Liver (tissue), 9 donors: ENCODE results near the gene CA10. TPM values are rescaled to one million over a fixed set of nuclear protein-coding genes. Genes with fewer than 3 reads are reported as not detected.

Experiments
- DNase-seq: peaks from one replicate; pipeline ENCODE4 v3.0.0-alpha.2; 2017; ENCODE audit warnings: low spot score
- H3K27ac ChIP-seq, 2 donors: one replicate each; pipeline ENCODE4 v1.7.0; 2013; ENCODE audit warnings: inconsistent platforms in 2 of 2, low read length in 2 of 2, control low read depth in 1 of 2, low read depth in 1 of 2, mild to moderate bottlenecking in 1 of 2
- H3K27me3 ChIP-seq, 4 donors: one replicate each; pipeline versions ENCODE4 v1.6.1 to v1.7.0; 2013; ENCODE audit warnings: low read length in 3 of 4, inconsistent platforms in 1 of 4, mild to moderate bottlenecking in 1 of 4, moderate library complexity in 1 of 4; ENCODE audit not compliant: control insufficient read depth in 4 of 4, insufficient read depth in 4 of 4
- H3K36me3 ChIP-seq, 4 donors: one replicate each; pipeline versions ENCODE4 v1.6.1 to v1.7.0; 2013; ENCODE audit warnings: low read length in 3 of 4, mild to moderate bottlenecking in 3 of 4, low read depth in 1 of 4, moderate library complexity in 1 of 4; ENCODE audit not compliant: control insufficient read depth in 4 of 4, insufficient read depth in 3 of 4
- H3K4me1 ChIP-seq, 4 donors: one replicate each; pipeline versions ENCODE4 v1.6.1 to v1.7.0; 2013; ENCODE audit warnings: low read length in 3 of 4, mild to moderate bottlenecking in 3 of 4, moderate library complexity in 1 of 4; ENCODE audit not compliant: control insufficient read depth in 4 of 4, insufficient read depth in 4 of 4
- H3K4me3 ChIP-seq, 3 donors: one replicate each; pipeline versions ENCODE4 v1.6.1 to v1.7.0; 2013; ENCODE audit warnings: low read length in 3 of 3, control low read depth in 1 of 3, low read depth in 1 of 3, mild to moderate bottlenecking in 1 of 3
- H3K9ac ChIP-seq, 2 donors: one replicate each; pipeline ENCODE4 v1.7.0; 2013; ENCODE audit warnings: low read length in 2 of 2, mild to moderate bottlenecking in 2 of 2, moderate library complexity in 2 of 2, control low read depth in 1 of 2, low read depth in 1 of 2
- H3K9me3 ChIP-seq, 4 donors: one replicate each; pipeline versions ENCODE4 v1.6.1 to v1.7.0; 2013; ENCODE audit warnings: low read length in 3 of 4; ENCODE audit not compliant: control insufficient read depth in 4 of 4
- ATF3 ChIP-seq: IDR thresholded peaks from 2 replicates; pipeline ENCODE4 v1.6.1; 2016; ENCODE audit warnings: antibody characterized with exemption
- CTCF ChIP-seq: fragments of 150-350 bp; IDR thresholded peaks from 2 replicates; pipeline ENCODE4 v1.5.1; 2017; ENCODE audit warnings: improper control_type of control experiment, low read depth, low read length; ENCODE audit not compliant: missing input control
- EGR1 ChIP-seq, 2 donors: IDR thresholded peaks; 2 replicates each; pipeline ENCODE4 v1.6.1; 2016 to 2018; ENCODE audit warnings: antibody characterized with exemption in 2 of 2, low read depth in 2 of 2
- FOXA1 ChIP-seq: IDR thresholded peaks from 2 replicates; pipeline ENCODE4 v1.6.1; 2016; ENCODE audit warnings: antibody characterized with exemption
- FOXA2 ChIP-seq: IDR thresholded peaks from 2 replicates; pipeline ENCODE4 v1.6.1; 2016; ENCODE audit warnings: antibody characterized with exemption
- GABPA ChIP-seq, 2 donors: IDR thresholded peaks in 1 of 2; conservative IDR thresholded peaks in 1 of 2; 2 replicates each; pipeline ENCODE4 v1.6.1; 2016; ENCODE audit warnings: antibody characterized with exemption in 2 of 2, mild to moderate bottlenecking in 1 of 2, moderate library complexity in 1 of 2
- HNF4A ChIP-seq, 2 donors: conservative IDR thresholded peaks; 2 replicates each; pipeline ENCODE4 v1.6.1; 2016; ENCODE audit warnings: antibody characterized with exemption in 2 of 2, mild to moderate bottlenecking in 2 of 2
- HNF4G ChIP-seq: IDR thresholded peaks from 2 replicates; pipeline ENCODE4 v1.6.1; 2016; ENCODE audit warnings: antibody characterized with exemption
- JUND ChIP-seq, 2 donors: IDR thresholded peaks; 2 replicates each; pipeline ENCODE4 v1.6.1; 2016; ENCODE audit warnings: antibody characterized with exemption in 2 of 2
- MAX ChIP-seq: IDR thresholded peaks from 2 replicates; pipeline ENCODE4 v1.6.1; 2016; ENCODE audit warnings: antibody characterized with exemption
- NR2F2 ChIP-seq: IDR thresholded peaks from 2 replicates; pipeline ENCODE4 v1.6.1; 2016; ENCODE audit warnings: antibody characterized with exemption
- RAD21 ChIP-seq, 2 donors: IDR thresholded peaks; 2 replicates each; pipeline ENCODE4 v1.6.1; 2016; ENCODE audit warnings: antibody characterized with exemption in 2 of 2, mild to moderate bottlenecking in 2 of 2
- REST ChIP-seq: IDR thresholded peaks from 2 replicates; pipeline ENCODE4 v1.6.1; 2016; ENCODE audit warnings: antibody characterized with exemption, mild to moderate bottlenecking
- RXRA ChIP-seq, 2 donors: IDR thresholded peaks; 2 replicates each; pipeline ENCODE4 v1.6.1; 2017 to 2018; ENCODE audit warnings: antibody characterized with exemption in 2 of 2, mild to moderate bottlenecking in 1 of 2
- SP1 ChIP-seq: IDR thresholded peaks from 2 replicates; pipeline ENCODE4 v1.6.1; 2018; ENCODE audit warnings: antibody characterized with exemption, mild to moderate bottlenecking
- TAF1 ChIP-seq: conservative IDR thresholded peaks from 2 replicates; pipeline ENCODE4 v1.6.1; 2016; ENCODE audit warnings: antibody characterized with exemption, mild to moderate bottlenecking
- YY1 ChIP-seq: IDR thresholded peaks from 2 replicates; pipeline ENCODE4 v1.6.1; 2016; ENCODE audit warnings: antibody characterized with exemption, mild to moderate bottlenecking
- ZBTB33 ChIP-seq: IDR thresholded peaks from 2 replicates; pipeline ENCODE4 v1.6.1; 2016; ENCODE audit warnings: antibody characterized with exemption
- WGBS: extraction: QIAGEN DNeasy Blood & Tissue Kit; methylation state at CpG from one replicate; pipeline ENCODE4 v1.1.7; 2013; 5-methylcytosine and 5-hydroxymethylcytosine counted together
- polyA plus RNA-seq, 2 donors: library from polyadenylated mRNA; stranded (reverse) in 1 of 2; unstranded in 1 of 2; fragments of 200-250 nt in 1 of 2; fragments of >200 nt in 1 of 2; fragmentation: Nextera tagmentation in 1 of 2; extraction: Ambion mirVana in 1 of 2; gene quantifications; one replicate each; pipeline versions ENCODE4 v1.2.1 to v1.2.3, GENCODE V29; 2013 to 2015
- total RNA-seq, 2 donors: library from RNA; depleted of rRNA; stranded (reverse); fragments of >200 nt; gene quantifications; one replicate each; pipeline ENCODE4 v1.2.3, GENCODE V29; 2014
- donor health status: healthy.
- donor health status: healthy.
- donor health status: healthy.
- donor health status: healthy.
- donor health status: healthy.

CA10 gene
- total and polyA plus RNA-seq, 4 donors: 0.05 TPM; not detected in 3

GRCh38 chr17:52026075-52026474 is 132.4 kb downstream of the CA10 start:
- no peak for TF ChIP-seq REST
- TF ChIP-seq HNF4G: no peak
- no peak for TF ChIP-seq JUND (IDR thresholded peaks at IDR 0.05)
- no peak for TF ChIP-seq EGR1 (IDR thresholded peaks at IDR 0.05; ENCODE audit: low read depth in 2 of 2)
- TF ChIP-seq YY1: no peak
- no peak for TF ChIP-seq MAX
- TF ChIP-seq GABPA (IDR thresholded peaks at IDR 0.05 in 1 of 2, conservative IDR thresholded peaks at IDR 0.05 in 1 of 2): no peak
- no peak for TF ChIP-seq ZBTB33
- TF ChIP-seq RAD21 (IDR thresholded peaks at IDR 0.05): no peak
- Histone ChIP-seq H3K4me3 (no peak overlapping the region), H3K27me3 (peaks cover 0 to 2% (median 0%) of the 10 kb centered on the region in 4 donors), H3K4me1 (no peaks in the 10 kb centered on the region), H3K9me3 (peaks cover 0 to 4% (median 0%) of the 10 kb centered on the region in 4 donors), H3K27ac (no peak overlapping the region), H3K36me3 (no peaks in the 10 kb centered on the region), H3K9ac (no peak overlapping the region)
- WGBS: 65% methylated on average over 2 of the region's 2 CpGs
- DNase-seq: no peak

- TF ChIP-seq JUND (IDR thresholded peaks at IDR 0.05): no peak
- TF ChIP-seq MAX: no peak
- TF ChIP-seq FOXA2: no peak
- TF ChIP-seq ATF3: no peak
- no peak for TF ChIP-seq HNF4A (conservative IDR thresholded peaks at IDR 0.05)
- no peak for TF ChIP-seq RXRA (IDR thresholded peaks at IDR 0.05)
- TF ChIP-seq EGR1 (IDR thresholded peaks at IDR 0.05; ENCODE audit: low read depth in 2 of 2): no peak
- TF ChIP-seq NR2F2: no peak
- TF ChIP-seq ZBTB33: no peak
- TF ChIP-seq YY1: no peak
- TF ChIP-seq CTCF: no peak
- TF ChIP-seq RAD21 (IDR thresholded peaks at IDR 0.05): no peak
- no peak for TF ChIP-seq TAF1
- TF ChIP-seq REST: no peak
- no peak for TF ChIP-seq SP1
- TF ChIP-seq FOXA1: no peak
- no peak for TF ChIP-seq HNF4G
- no peak for DNase-seq
- no peak overlapping the region for H3K4me3 ChIP-seq
- H3K9ac ChIP-seq: no peak overlapping the region
- H3K27me3 ChIP-seq: peaks cover 0 to 2% (median 0%) of the 10 kb centered on the region in 4 donors
- H3K36me3 ChIP-seq: no peaks in the 10 kb centered on the region
- H3K27ac ChIP-seq: no peak overlapping the region
- H3K9me3 ChIP-seq: peaks cover 0 to 4% (median 0%) of the 10 kb centered on the region in 4 donors
- H3K4me1 ChIP-seq: no peaks in the 10 kb centered on the region
Observed at GRCh38 chr17:52025236-52025635, 133.3 kb downstream of the CA10 start.
